ENCODE results near the gene NACC2.

NACC2 gene

GRCh38 chr9:136091582-136092352 lies 3.3 kb downstream of the NACC2 start:
- DNase-seq, result no peak

GRCh38 chr9:136090768-136091581 lies 4.1 kb downstream of the NACC2 start:
- DNase-seq, result no peak

- no peak for DNase-seq
These were observed 4.9 kb downstream of the NACC2 start for GRCh38 chr9:136090056-136090735.

GRCh38 chr9:136089697-136090045 lies 5.4 kb downstream of the NACC2 start:
- DNase-seq, result no peak

GRCh38 chr9:136088939-136089696 lies 6.0 kb downstream of the NACC2 start:
- DNase-seq, result no peak

GRCh38 chr9:136088481-136088938 lies 6.6 kb downstream of the NACC2 start:
- DNase-seq, result no peak

GRCh38 chr9:136087741-136088480 lies 7.2 kb downstream of the NACC2 start:
- no peak for DNase-seq

- no peak for DNase-seq
These were observed 7.9 kb downstream of the NACC2 start for GRCh38 chr9:136086951-136087740.

- no peak for DNase-seq
These were observed 8.7 kb downstream of the NACC2 start for GRCh38 chr9:136086213-136086881.

GRCh38 chr9:136085815-136086212 lies 9.3 kb downstream of the NACC2 start:
- no peak for DNase-seq

GRCh38 chr9:136084063-136084944 lies 10.8 kb downstream of the NACC2 start:
- no peak for DNase-seq

GRCh38 chr9:136083558-136084062 lies 11.5 kb downstream of the NACC2 start:
- no peak for DNase-seq

- no peak for DNase-seq
These were observed 12.4 kb downstream of the NACC2 start for GRCh38 chr9:136082496-136083361.

- DNase-seq, result no peak
These were observed 13.1 kb downstream of the NACC2 start for GRCh38 chr9:136081826-136082495.

GRCh38 chr9:136081113-136081825 lies 13.8 kb downstream of the NACC2 start:
- no peak for DNase-seq

GRCh38 chr9:136080716-136081112 lies 14.4 kb downstream of the NACC2 start:
- no peak for DNase-seq

GRCh38 chr9:136079916-136080246 lies 15.2 kb downstream of the NACC2 start:
- no peak for DNase-seq

All from NCI-H2029 (cell line).